ENCODE data around the gene METAP1D.

The METAP1D gene

DNA sequence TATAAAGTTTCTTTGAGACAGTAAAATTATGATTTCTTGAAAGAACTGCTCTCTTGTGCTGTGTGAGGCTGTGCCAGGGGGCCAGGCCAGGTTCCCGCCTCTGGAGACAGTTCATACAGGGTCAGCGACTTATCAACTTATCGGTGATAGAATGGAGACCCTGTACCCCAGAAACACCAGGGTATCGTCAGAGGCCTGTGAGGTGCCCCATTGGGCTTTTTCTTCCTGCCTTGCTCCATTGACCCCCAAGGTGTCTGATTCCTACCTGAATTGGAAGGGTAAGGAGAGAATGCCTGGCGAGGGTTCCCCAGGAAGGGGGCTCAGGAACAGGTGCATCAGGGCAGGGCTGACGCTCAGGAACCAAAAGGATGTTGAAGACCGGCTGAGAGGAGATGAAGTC lies 89.9 kb downstream of the METAP1D start:
- TF ChIP-seq TAF1 (IDR thresholded peaks at IDR 0.05; ENCODE audit: borderline replicate concordance, insufficient read depth, low read length) (no peak), FOXP2 (optimal IDR thresholded peaks at IDR 0.05; ENCODE audit: borderline replicate concordance, extremely low read depth, extremely low read length, insufficient read depth) (no peak), POLR2AphosphoS5 (IDR thresholded peaks at IDR 0.05; ENCODE audit: low read depth, low read length) (no peak), SIN3A (IDR thresholded peaks at IDR 0.05; ENCODE audit: borderline replicate concordance, insufficient read depth, low read length) (no peak), REST (IDR thresholded peaks at IDR 0.05; ENCODE audit: insufficient read depth in 1 of 2, low read depth in 2 of 2, low read length in 2 of 2) (no peak)

DNA sequence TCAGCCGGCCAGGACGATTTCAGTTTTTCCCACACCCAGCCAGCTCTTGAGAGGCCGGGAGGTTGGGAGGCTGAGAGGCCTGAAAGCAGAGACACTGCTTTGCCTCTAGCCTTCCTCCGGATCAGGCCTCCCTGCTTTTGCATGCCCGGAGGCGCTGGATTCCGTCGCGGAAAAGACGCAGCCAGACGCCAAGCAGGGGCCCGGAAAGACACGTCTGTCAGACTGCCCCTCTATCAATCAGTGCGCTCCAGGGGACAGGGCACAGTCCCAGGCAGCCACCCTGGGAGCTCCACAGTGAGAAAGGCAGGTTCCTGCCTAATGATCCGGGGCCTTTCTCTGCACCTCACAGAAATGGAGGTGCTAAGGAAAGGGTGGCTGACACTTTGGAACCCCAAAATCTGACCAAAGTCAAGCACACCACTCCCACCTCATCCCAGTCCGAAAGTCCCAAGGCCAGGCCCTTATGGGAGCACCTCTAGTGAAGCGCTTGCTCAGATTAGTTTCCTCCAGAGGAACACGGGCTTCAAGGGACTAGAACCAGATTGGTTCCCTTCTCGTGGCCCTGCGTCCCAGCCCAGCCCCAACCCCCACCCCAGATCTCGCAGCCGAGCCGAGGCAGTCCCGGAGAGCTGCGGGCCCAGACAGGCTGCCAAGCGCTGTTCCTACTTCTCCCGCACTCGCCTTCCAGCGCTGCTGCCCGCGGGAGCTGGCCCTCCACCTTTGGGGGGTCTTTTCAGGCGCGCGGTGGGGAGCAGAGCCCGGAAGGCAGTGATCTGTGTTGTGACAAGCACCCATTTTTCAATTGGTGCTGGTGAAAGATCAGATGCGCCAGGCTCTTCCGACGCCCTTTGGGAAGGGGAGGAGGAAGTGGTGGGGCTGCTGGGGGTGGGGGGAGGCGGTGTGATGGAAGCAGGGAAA lies 90.5 kb downstream of the METAP1D start:
- TF ChIP-seq POLR2AphosphoS5 (IDR thresholded peaks at IDR 0.05; ENCODE audit: low read depth, low read length) = no peak
- TF ChIP-seq TAF1 (IDR thresholded peaks at IDR 0.05; ENCODE audit: borderline replicate concordance, insufficient read depth, low read length) = no peak
- TF ChIP-seq SIN3A (IDR thresholded peaks at IDR 0.05; ENCODE audit: borderline replicate concordance, insufficient read depth, low read length) = no peak
- no peak for TF ChIP-seq REST (IDR thresholded peaks at IDR 0.05; ENCODE audit: insufficient read depth in 1 of 2, low read depth in 2 of 2, low read length in 2 of 2)
- no peak for TF ChIP-seq FOXP2 (optimal IDR thresholded peaks at IDR 0.05; ENCODE audit: borderline replicate concordance, extremely low read depth, extremely low read length, insufficient read depth)

DNA sequence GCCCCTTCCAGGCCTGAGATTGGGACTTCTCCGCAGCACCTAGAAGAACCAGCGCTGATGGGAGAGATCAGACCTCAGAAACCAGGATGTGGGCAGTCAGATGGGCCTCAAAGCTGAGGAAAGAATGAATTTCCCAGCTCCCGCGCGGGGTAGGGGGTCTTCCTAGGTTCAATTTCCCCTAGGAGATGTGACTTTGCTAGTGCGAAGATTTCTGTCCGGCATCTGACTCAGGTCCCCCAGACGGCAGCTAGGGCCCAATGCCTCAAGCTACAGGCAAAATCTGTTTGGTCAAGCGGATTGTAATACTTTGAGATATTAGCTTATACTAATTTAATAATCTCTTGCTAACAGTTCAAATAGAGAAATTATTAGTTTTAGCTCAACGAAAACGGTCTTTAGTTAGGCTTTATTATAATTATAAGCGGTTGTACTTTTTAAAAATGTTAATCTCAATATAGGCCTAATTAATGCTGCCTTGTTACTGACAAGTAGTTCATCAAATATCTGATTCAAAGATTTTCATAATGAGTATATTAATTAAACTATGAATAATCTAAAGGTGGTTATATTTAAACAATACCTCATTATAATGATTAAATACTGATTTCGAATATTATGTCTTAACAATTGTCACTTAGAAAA lies 91.4 kb downstream of the METAP1D start:
- no peak for TF ChIP-seq FOXP2 (optimal IDR thresholded peaks at IDR 0.05; ENCODE audit: borderline replicate concordance, extremely low read depth, extremely low read length, insufficient read depth)
- no peak for TF ChIP-seq TAF1 (IDR thresholded peaks at IDR 0.05; ENCODE audit: borderline replicate concordance, insufficient read depth, low read length)
- TF ChIP-seq POLR2AphosphoS5 (IDR thresholded peaks at IDR 0.05; ENCODE audit: low read depth, low read length) = no peak
- no peak for TF ChIP-seq SIN3A (IDR thresholded peaks at IDR 0.05; ENCODE audit: borderline replicate concordance, insufficient read depth, low read length)
- TF ChIP-seq REST (IDR thresholded peaks at IDR 0.05; ENCODE audit: insufficient read depth in 1 of 2, low read depth in 2 of 2, low read length in 2 of 2) = no peak

GRCh38 chr2:172091761-172092566 lies 92.2 kb downstream of the METAP1D start:
- TF ChIP-seq POLR2AphosphoS5 (IDR thresholded peaks at IDR 0.05; ENCODE audit: low read depth, low read length) (no peak), FOXP2 (optimal IDR thresholded peaks at IDR 0.05; ENCODE audit: borderline replicate concordance, extremely low read depth, extremely low read length, insufficient read depth) (no peak)

GRCh38 chr2:172092716-172093415 lies 93.1 kb downstream of the METAP1D start:
- TF ChIP-seq REST (IDR thresholded peaks at IDR 0.05; ENCODE audit: insufficient read depth in 1 of 2, low read depth in 2 of 2, low read length in 2 of 2) (no peak), TAF1 (IDR thresholded peaks at IDR 0.05; ENCODE audit: borderline replicate concordance, insufficient read depth, low read length) (no peak), POLR2AphosphoS5 (IDR thresholded peaks at IDR 0.05; ENCODE audit: low read depth, low read length) (no peak)
